ENCODE results near the gene POLR2A. TPM values are rescaled to one million over a fixed set of nuclear protein-coding genes. Genes with fewer than 3 reads are reported as not detected.

The POLR2A gene
- total and polyA plus RNA-seq, 2 of the 13 experiments (the other 11 are each of a cell fraction or from before 2014, with no cell fraction given), result 17.8 to 18.3 TPM

DNA sequence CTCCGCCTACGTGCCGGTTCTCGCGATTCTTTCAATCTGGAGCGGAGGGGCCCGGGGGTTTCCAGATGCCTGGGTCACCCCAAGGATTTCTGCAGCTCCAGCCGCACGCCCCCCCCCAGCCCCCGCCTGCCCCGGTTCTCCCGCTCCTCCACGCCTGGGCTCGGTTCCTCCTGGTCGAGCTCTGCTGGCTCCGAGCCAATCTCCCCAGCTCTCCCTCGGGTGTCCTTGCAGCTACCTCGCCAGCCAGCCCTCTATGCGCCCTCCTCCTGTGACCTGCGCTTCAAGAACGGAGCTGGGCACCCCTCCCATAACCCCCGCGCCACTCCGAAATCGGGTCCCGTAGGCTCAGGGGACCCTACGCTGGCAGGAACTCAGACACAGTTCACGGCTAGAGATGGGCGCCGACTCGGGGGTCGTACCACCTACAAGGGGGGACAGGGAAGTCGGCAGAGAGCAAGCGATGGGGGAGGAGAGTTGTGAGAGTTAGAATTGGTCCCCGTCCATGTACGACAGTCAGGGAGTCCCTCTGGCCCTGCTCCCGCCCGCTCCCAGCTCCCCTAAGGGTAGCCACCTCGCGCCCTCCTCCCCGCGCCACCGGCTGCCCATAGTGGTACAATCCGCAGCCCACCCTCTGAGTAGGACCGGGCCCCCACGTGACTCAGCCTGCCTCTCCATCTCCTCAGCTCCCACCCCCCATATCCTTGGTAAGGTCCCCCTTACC is 43.9 kb upstream of the POLR2A start (continued):
- no peak for TF ChIP-seq ZNF574 (CRISPR knock-in tag; IDR thresholded peaks at IDR 0.05)
- no peak; the same call in 1 of the 2 replicates for TF ChIP-seq HDAC1 (CRISPR knock-in tag; IDR thresholded peaks at IDR 0.05)
- no peak for TF ChIP-seq HDAC2 (CRISPR knock-in tag; IDR thresholded peaks at IDR 0.05)
- no peak for TF ChIP-seq SOX13 (IDR thresholded peaks at IDR 0.05)
- no peak for TF ChIP-seq SOX13 (CRISPR knock-in tag; conservative IDR thresholded peaks at IDR 0.05 in 1 of 2, IDR thresholded peaks at IDR 0.05 in 1 of 2)
- no peak for TF ChIP-seq MIER2 (CRISPR knock-in tag; IDR thresholded peaks at IDR 0.05)
- no peak for TF ChIP-seq MED1 (CRISPR knock-in tag; IDR thresholded peaks at IDR 0.05)
- no peak for TF ChIP-seq ZBED4 (CRISPR knock-in tag; IDR thresholded peaks at IDR 0.05; ENCODE audit: borderline replicate concordance)
- TF ChIP-seq EEA1 (CRISPR knock-in tag; IDR thresholded peaks at IDR 0.05; ENCODE audit: borderline replicate concordance), result no peak
- no peak for TF ChIP-seq ZNF24 (IDR thresholded peaks at IDR 0.05)
- no peak for TF ChIP-seq HOXA9 (CRISPR knock-in tag; IDR thresholded peaks at IDR 0.05; ENCODE audit: borderline replicate concordance)
- no peak for TF ChIP-seq YEATS4 (CRISPR knock-in tag; IDR thresholded peaks at IDR 0.05; ENCODE audit: borderline replicate concordance)
- no peak for TF ChIP-seq NFYB (CRISPR knock-in tag; IDR thresholded peaks at IDR 0.05)
- TF ChIP-seq RORA (CRISPR knock-in tag; IDR thresholded peaks at IDR 0.05), result no peak
- TF ChIP-seq SMYD3 (CRISPR knock-in tag; IDR thresholded peaks at IDR 0.05), result no peak
- TF ChIP-seq ZNF33A (CRISPR knock-in tag; IDR thresholded peaks at IDR 0.05; ENCODE audit: borderline replicate concordance), result no peak
- no peak for TF ChIP-seq MAZ (IDR thresholded peaks at IDR 0.05; ENCODE audit: borderline replicate concordance, low read depth, low read length)
- TF ChIP-seq MAZ (CRISPR knock-in tag; IDR thresholded peaks at IDR 0.05; ENCODE audit: low read depth), result peak; percentile 42; the same call in 1 of the 2 replicates
- TF ChIP-seq, protein P1, sequence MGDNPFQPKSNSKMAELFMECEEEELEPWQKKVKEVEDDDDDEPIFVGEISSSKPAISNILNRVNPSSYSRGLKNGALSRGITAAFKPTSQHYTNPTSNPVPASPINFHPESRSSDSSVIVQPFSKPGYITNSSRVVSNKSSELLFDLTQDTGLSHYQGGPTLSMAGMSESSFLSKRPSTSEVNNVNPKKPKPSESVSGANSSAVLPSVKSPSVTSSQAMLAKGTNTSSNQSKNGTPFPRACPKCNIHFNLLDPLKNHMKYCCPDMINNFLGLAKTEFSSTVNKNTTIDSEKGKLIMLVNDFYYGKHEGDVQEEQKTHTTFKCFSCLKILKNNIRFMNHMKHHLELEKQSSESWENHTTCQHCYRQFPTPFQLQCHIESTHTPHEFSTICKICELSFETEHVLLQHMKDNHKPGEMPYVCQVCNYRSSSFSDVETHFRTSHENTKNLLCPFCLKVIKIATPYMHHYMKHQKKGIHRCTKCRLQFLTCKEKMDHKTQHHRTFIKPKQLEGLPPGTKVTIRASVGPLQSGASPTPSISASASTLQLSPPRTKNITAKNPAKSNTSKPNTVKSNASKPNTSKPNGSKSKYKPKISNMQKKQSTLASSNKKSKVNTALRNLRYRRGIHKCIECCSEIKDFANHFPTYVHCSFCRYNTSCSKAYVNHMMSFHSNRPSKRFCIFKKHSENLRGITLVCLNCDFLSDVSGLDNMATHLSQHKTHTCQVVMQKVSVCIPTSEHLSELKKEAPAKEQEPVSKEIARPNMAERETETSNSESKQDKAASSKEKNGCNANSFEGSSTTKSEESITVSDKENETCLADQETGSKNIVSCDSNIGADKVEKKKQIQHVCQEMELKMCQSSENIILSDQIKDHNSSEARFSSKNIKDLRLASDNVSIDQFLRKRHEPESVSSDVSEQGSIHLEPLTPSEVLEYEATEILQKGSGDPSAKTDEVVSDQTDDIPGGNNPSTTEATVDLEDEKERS (CRISPR knock-in tag; IDR thresholded peaks at IDR 0.05), result no peak
- peak; percentile 44; the same call in 1 of the 2 replicates for TF ChIP-seq POLR2G (IDR thresholded peaks at IDR 0.05; ENCODE audit: low read depth, low read length)
- TF ChIP-seq ZNF235 (CRISPR knock-in tag; IDR thresholded peaks at IDR 0.05; ENCODE audit: borderline replicate concordance), result no peak

Measured in HepG2 (cell line).